Skeletal muscle tissue (tissue), 4 donors: Measurements from ENCODE around the gene SYNJ2. TPM values are rescaled to one million over a fixed set of nuclear protein-coding genes. Genes with fewer than 3 reads are reported as not detected.

Source experiments
- H3K27ac ChIP-seq: one replicate; pipeline ENCODE4 v1.7.0; 2013; ENCODE audit warnings: mild to moderate bottlenecking, low read depth, low read length, inconsistent platforms
- H3K27me3 ChIP-seq, 3 donors: one replicate each; pipeline ENCODE4 v1.7.0; 2013; ENCODE audit warnings: low read length in 3 of 3; ENCODE audit not compliant: control insufficient read depth in 3 of 3, insufficient read depth in 3 of 3
- H3K36me3 ChIP-seq, 3 donors: one replicate each; pipeline ENCODE4 v1.7.0; 2013; ENCODE audit warnings: low read length in 3 of 3; ENCODE audit not compliant: control insufficient read depth in 3 of 3, insufficient read depth in 3 of 3
- H3K4me1 ChIP-seq, 3 donors: one replicate each; pipeline ENCODE4 v1.7.0; 2013; ENCODE audit warnings: low read length in 3 of 3, mild to moderate bottlenecking in 3 of 3; ENCODE audit not compliant: control insufficient read depth in 3 of 3, insufficient read depth in 3 of 3
- H3K4me3 ChIP-seq, 3 donors: one replicate each; pipeline ENCODE4 v1.7.0; 2013; ENCODE audit warnings: low read length in 3 of 3
- H3K9ac ChIP-seq, 3 donors: one replicate each; pipeline ENCODE4 v1.7.0; 2013; ENCODE audit warnings: low read length in 3 of 3, mild to moderate bottlenecking in 3 of 3, moderate library complexity in 2 of 3, low read depth in 1 of 3
- H3K9me3 ChIP-seq, 3 donors: one replicate each; pipeline ENCODE4 v1.7.0; 2013; ENCODE audit warnings: low read length in 3 of 3; ENCODE audit not compliant: control insufficient read depth in 3 of 3
- total RNA-seq: library from RNA; depleted of rRNA; stranded (reverse); fragments of >200 nt; gene quantifications from one replicate; pipeline ENCODE4 v1.2.3, GENCODE V29; 2014
- donor health status: Osteomylitis.

Gene SYNJ2
- total RNA-seq, 1 donor from 2014 or later, result 8.4 TPM

GRCh38 chr6:157954150-157955117 lies 27.2 kb upstream of the SYNJ2 start:
- peak overlapping the region; percentile 8 to 61 (median 57) for H3K4me3 ChIP-seq
- peaks cover 0 to 13% (median 0%) of the 10 kb centered on the region in 3 donors for H3K27me3 ChIP-seq
- H3K27ac ChIP-seq, result peak overlapping the region; percentile 71
- peaks cover 7 to 19% (median 7%) of the 10 kb centered on the region in 3 donors for H3K4me1 ChIP-seq
- H3K9me3 ChIP-seq, result peaks cover 0 to 6% (median 4%) of the 10 kb centered on the region in 3 donors
- peak overlapping the region; percentile 22 to 54 (median 34) for H3K9ac ChIP-seq
- H3K36me3 ChIP-seq, result no peaks in the 10 kb centered on the region

GRCh38 chr6:157955675-157956074 lies 26.0 kb upstream of the SYNJ2 start:
- no peak overlapping the region for H3K27ac ChIP-seq

GRCh38 chr6:157956171-157956730 lies 25.4 kb upstream of the SYNJ2 start:
- no peak overlapping the region for H3K9ac ChIP-seq
- no peaks in the 10 kb centered on the region for H3K36me3 ChIP-seq
- H3K27me3 ChIP-seq, result peaks cover 0 to 13% (median 0%) of the 10 kb centered on the region in 3 donors
- H3K4me1 ChIP-seq, result peaks cover 7 to 19% (median 7%) of the 10 kb centered on the region in 3 donors
- no peak overlapping the region for H3K27ac ChIP-seq
- H3K4me3 ChIP-seq, result no peak overlapping the region
- peaks cover 0 to 4% (median 0%) of the 10 kb centered on the region in 3 donors for H3K9me3 ChIP-seq

More at GRCh38 chr6:157955675-157956074, 26.0 kb upstream of the SYNJ2 start:
- peaks cover 0 to 4% (median 0%) of the 10 kb centered on the region in 3 donors for H3K9me3 ChIP-seq
- no peak overlapping the region for H3K9ac ChIP-seq
- H3K27me3 ChIP-seq, result peaks cover 0 to 13% (median 0%) of the 10 kb centered on the region in 3 donors
- H3K4me3 ChIP-seq, result no peak overlapping the region
- peaks cover 7 to 19% (median 7%) of the 10 kb centered on the region in 3 donors for H3K4me1 ChIP-seq
- no peaks in the 10 kb centered on the region for H3K36me3 ChIP-seq

- Histone ChIP-seq H3K27me3 (no peaks in the 10 kb centered on the region), H3K36me3 (no peaks in the 10 kb centered on the region), H3K27ac (no peak overlapping the region), H3K4me3 (no peak overlapping the region), H3K9ac (no peak overlapping the region), H3K4me1 (peaks cover 0 to 3% (median 2%) of the 10 kb centered on the region in 3 donors), H3K9me3 (peaks cover 0 to 4% (median 0%) of the 10 kb centered on the region in 3 donors)
These were observed 22.0 kb upstream of the SYNJ2 start for GRCh38 chr6:157959451-157960227.

GRCh38 chr6:157961153-157961831 lies 20.4 kb upstream of the SYNJ2 start:
- H3K9me3 ChIP-seq, result peaks cover 0 to 4% (median 0%) of the 10 kb centered on the region in 3 donors
- H3K27me3 ChIP-seq, result no peaks in the 10 kb centered on the region
- no peak overlapping the region for H3K4me3 ChIP-seq
- no peak overlapping the region for H3K27ac ChIP-seq
- no peaks in the 10 kb centered on the region for H3K36me3 ChIP-seq
- no peak overlapping the region for H3K9ac ChIP-seq
- peaks cover 0 to 3% (median 0%) of the 10 kb centered on the region in 3 donors for H3K4me1 ChIP-seq

GRCh38 chr6:157961832-157962575 lies 19.7 kb upstream of the SYNJ2 start:
- H3K9ac ChIP-seq, result no peak overlapping the region
- no peak overlapping the region for H3K27ac ChIP-seq
- H3K36me3 ChIP-seq, result no peaks in the 10 kb centered on the region
- no peaks in the 10 kb centered on the region for H3K27me3 ChIP-seq
- H3K4me1 ChIP-seq, result peaks cover 0 to 3% (median 0%) of the 10 kb centered on the region in 3 donors
- H3K4me3 ChIP-seq, result no peak overlapping the region
- peaks cover 0 to 4% (median 0%) of the 10 kb centered on the region in 3 donors for H3K9me3 ChIP-seq

GRCh38 chr6:157962601-157963302 lies 18.9 kb upstream of the SYNJ2 start:
- Histone ChIP-seq H3K9me3 (peaks cover 0 to 4% (median 0%) of the 10 kb centered on the region in 3 donors), H3K4me1 (peaks cover 0 to 3% (median 0%) of the 10 kb centered on the region in 3 donors), H3K27me3 (no peaks in the 10 kb centered on the region), H3K4me3 (no peak overlapping the region), H3K27ac (no peak overlapping the region), H3K9ac (no peak overlapping the region), H3K36me3 (no peaks in the 10 kb centered on the region)

- Histone ChIP-seq H3K4me3 (no peak overlapping the region), H3K9ac (no peak overlapping the region), H3K27ac (no peak overlapping the region), H3K9me3 (no peaks in the 10 kb centered on the region), H3K36me3 (no peaks in the 10 kb centered on the region), H3K4me1 (peaks cover 0 to 3% (median 0%) of the 10 kb centered on the region in 3 donors), H3K27me3 (no peaks in the 10 kb centered on the region)
These were observed 17.6 kb upstream of the SYNJ2 start for GRCh38 chr6:157964100-157964499.
